SK-N-SH treated with all-trans-retinoic acid at 6 μM for 48 hours (cell line): Measurements from ENCODE around the gene COBL.

Experiments
- ATAC-seq: fragments of 200-7000 bp; cut with Tn5 transposase; 3 replicates; pipeline ENCODE4 v1.9.1; 2020; ENCODE audit warnings: mild to moderate bottlenecking, moderate library complexity
- ARNTL ChIP-seq: fragments of 450-650 bp; formaldehyde crosslinking; IDR thresholded peaks from 2 replicates; pipeline ENCODE4 v1.5.0; 2020; ENCODE audit warnings: low read depth, mild to moderate bottlenecking, moderate library complexity, borderline replicate concordance
- BACH2 ChIP-seq: fragments of 250-450 bp; sonication (Bioruptor Pico); IDR thresholded peaks from 2 replicates; pipeline ENCODE4 v1.9.0; 2021; ENCODE audit warnings: mild to moderate bottlenecking, borderline replicate concordance
- CREB5 ChIP-seq: fragments of 250-450 bp; sonication (Bioruptor Pico); IDR thresholded peaks from 2 replicates; pipeline ENCODE4 v1.5.1; 2020; ENCODE audit warnings: low read depth, mild to moderate bottlenecking, moderate library complexity
- CSDC2 ChIP-seq: fragments of 250-450 bp; sonication (Bioruptor Pico); IDR thresholded peaks from 2 replicates; pipeline ENCODE4 v1.5.0; 2020; ENCODE audit warnings: mild to moderate bottlenecking, moderate library complexity
- CSRNP3 ChIP-seq: fragments of 250-450 bp; sonication (Bioruptor Pico); IDR thresholded peaks from 2 replicates; pipeline ENCODE4 v1.5.1; 2021; ENCODE audit warnings: mild to moderate bottlenecking, moderate library complexity
- ESRRG ChIP-seq: fragments of 250-450 bp; sonication (Bioruptor Pico); IDR thresholded peaks from 2 replicates; pipeline ENCODE4 v1.6.1; 2021; ENCODE audit warnings: mild to moderate bottlenecking
- GLIS3 ChIP-seq: fragments of 250-450 bp; sonication (Bioruptor Pico); IDR thresholded peaks from 2 replicates; pipeline ENCODE4 v1.5.0; 2020; ENCODE audit warnings: mild to moderate bottlenecking, moderate library complexity
- ISL1 ChIP-seq: fragments of 250-450 bp; sonication (Bioruptor Pico); IDR thresholded peaks from 2 replicates; pipeline ENCODE4 v2.1.2; 2022; ENCODE audit warnings: mild to moderate bottlenecking, moderate library complexity
- POU6F1 ChIP-seq: fragments of 250-450 bp; sonication (Bioruptor Pico); IDR thresholded peaks from 2 replicates; pipeline ENCODE4 v1.8.0; 2021; ENCODE audit warnings: low read depth, mild to moderate bottlenecking, moderate library complexity, borderline replicate concordance
- PPARA ChIP-seq: fragments of 250-450 bp; sonication (Bioruptor Pico); IDR thresholded peaks from 2 replicates; pipeline ENCODE4 v1.5.0; 2020; ENCODE audit warnings: mild to moderate bottlenecking, borderline replicate concordance
- RARB ChIP-seq: fragments of 250-450 bp; sonication (Bioruptor Pico); IDR thresholded peaks from 2 replicates; pipeline ENCODE4 v1.8.0; 2021; ENCODE audit warnings: mild to moderate bottlenecking, moderate library complexity
- SNAI2 ChIP-seq: fragments of 250-450 bp; sonication (Bioruptor Pico); IDR thresholded peaks from 2 replicates; pipeline ENCODE4 v1.5.0; 2020; ENCODE audit warnings: mild to moderate bottlenecking, moderate library complexity
- TCF4 ChIP-seq: fragments of 250-450 bp; sonication (Bioruptor Pico); IDR thresholded peaks from 2 replicates; pipeline ENCODE4 v1.8.0; 2021; ENCODE audit warnings: mild to moderate bottlenecking, moderate library complexity, borderline replicate concordance
- ZC3H10 ChIP-seq: fragments of 250-450 bp; sonication (Bioruptor Pico); IDR thresholded peaks from 2 replicates; pipeline ENCODE4 v1.5.1; 2021; ENCODE audit warnings: mild to moderate bottlenecking, moderate library complexity
- ZFP3 ChIP-seq: fragments of 250-450 bp; sonication (Bioruptor Pico); IDR thresholded peaks from 2 replicates; pipeline ENCODE4 v1.5.0; 2020; ENCODE audit warnings: mild to moderate bottlenecking, moderate library complexity
- ZNF565 ChIP-seq: fragments of 450-650 bp; formaldehyde crosslinking; conservative IDR thresholded peaks from 2 replicates; pipeline ENCODE4 v1.5.0; 2020; ENCODE audit warnings: low read depth, mild to moderate bottlenecking, moderate library complexity
- ZNF70 ChIP-seq: fragments of 450-650 bp; formaldehyde crosslinking; IDR thresholded peaks from 2 replicates; pipeline ENCODE4 v1.5.0; 2020; ENCODE audit warnings: mild to moderate bottlenecking, moderate library complexity
- TF ChIP-seq, protein P1 (sequence below): fragments of 250-450 bp; sonication (Bioruptor Pico); IDR thresholded peaks from 2 replicates; pipeline ENCODE4 v1.5.0; 2020; ENCODE audit warnings: mild to moderate bottlenecking, moderate library complexity

COBL gene

GRCh38 chr7:51082096-51082840, 234.3 kb downstream of the COBL start:
- no peak for TF ChIP-seq PPARA (CRISPR knock-in tag)
- no peak for TF ChIP-seq SNAI2 (CRISPR knock-in tag)
- no peak for TF ChIP-seq POU6F1 (CRISPR knock-in tag)
- TF ChIP-seq CREB5 (CRISPR knock-in tag): no peak
- no peak for TF ChIP-seq RARB (CRISPR knock-in tag)
- TF ChIP-seq ZFP3 (CRISPR knock-in tag): no peak
- TF ChIP-seq ZNF70 (CRISPR knock-in tag): no peak
- no peak for TF ChIP-seq ESRRG (CRISPR knock-in tag)
- TF ChIP-seq ZC3H10 (CRISPR knock-in tag): no peak
- TF ChIP-seq, protein P1, sequence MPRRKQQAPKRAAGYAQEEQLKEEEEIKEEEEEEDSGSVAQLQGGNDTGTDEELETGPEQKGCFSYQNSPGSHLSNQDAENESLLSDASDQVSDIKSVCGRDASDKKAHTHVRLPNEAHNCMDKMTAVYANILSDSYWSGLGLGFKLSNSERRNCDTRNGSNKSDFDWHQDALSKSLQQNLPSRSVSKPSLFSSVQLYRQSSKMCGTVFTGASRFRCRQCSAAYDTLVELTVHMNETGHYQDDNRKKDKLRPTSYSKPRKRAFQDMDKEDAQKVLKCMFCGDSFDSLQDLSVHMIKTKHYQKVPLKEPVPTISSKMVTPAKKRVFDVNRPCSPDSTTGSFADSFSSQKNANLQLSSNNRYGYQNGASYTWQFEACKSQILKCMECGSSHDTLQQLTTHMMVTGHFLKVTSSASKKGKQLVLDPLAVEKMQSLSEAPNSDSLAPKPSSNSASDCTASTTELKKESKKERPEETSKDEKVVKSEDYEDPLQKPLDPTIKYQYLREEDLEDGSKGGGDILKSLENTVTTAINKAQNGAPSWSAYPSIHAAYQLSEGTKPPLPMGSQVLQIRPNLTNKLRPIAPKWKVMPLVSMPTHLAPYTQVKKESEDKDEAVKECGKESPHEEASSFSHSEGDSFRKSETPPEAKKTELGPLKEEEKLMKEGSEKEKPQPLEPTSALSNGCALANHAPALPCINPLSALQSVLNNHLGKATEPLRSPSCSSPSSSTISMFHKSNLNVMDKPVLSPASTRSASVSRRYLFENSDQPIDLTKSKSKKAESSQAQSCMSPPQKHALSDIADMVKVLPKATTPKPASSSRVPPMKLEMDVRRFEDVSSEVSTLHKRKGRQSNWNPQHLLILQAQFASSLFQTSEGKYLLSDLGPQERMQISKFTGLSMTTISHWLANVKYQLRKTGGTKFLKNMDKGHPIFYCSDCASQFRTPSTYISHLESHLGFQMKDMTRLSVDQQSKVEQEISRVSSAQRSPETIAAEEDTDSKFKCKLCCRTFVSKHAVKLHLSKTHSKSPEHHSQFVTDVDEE: no peak
- TF ChIP-seq TCF4 (CRISPR knock-in tag): no peak
- ATAC-seq: peak; percentile 35; the same call in 1 of the 3 replicates

DNA sequence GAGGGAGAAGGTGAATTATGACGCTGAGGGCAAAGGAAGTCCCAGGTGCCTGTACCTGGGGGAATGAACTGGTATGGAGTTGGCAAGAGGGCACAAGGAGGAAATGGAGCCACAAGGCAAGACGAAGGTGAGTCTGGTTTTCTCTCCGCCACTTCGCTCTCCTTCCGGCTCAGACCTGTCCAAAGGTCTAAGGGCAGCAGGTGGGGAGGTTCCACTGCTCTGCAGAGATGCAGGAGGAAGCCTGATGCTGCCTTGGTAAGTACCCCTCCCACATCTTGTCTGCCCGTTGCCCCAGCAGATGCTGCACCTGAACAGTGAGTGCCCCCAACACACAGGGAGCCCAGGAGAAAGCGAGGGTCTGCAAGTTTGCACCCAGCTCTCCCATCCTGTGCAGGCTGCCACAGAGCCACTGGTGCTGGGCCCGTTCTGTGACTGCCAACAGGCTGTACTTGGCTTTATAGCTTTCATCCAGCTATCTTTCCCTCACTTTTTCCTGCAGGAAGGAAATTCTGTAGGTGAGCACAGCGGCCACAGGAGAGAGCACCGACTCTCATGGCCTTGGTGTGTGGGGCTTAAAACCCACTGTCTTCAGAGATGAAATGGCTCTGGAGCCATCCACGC, 235.2 kb downstream of the COBL start:
- no peak for ATAC-seq
- TF ChIP-seq RARB (CRISPR knock-in tag) (no peak), BACH2 (no peak), ISL1 (CRISPR knock-in tag) (no peak), TCF4 (CRISPR knock-in tag) (no peak), CSRNP3 (no peak), ARNTL (CRISPR knock-in tag) (no peak), ZNF565 (no peak), CSDC2 (CRISPR knock-in tag) (no peak), CREB5 (CRISPR knock-in tag) (no peak), SNAI2 (CRISPR knock-in tag) (no peak), ZC3H10 (CRISPR knock-in tag) (no peak), GLIS3 (CRISPR knock-in tag) (no peak), ZFP3 (CRISPR knock-in tag) (no peak), PPARA (CRISPR knock-in tag) (no peak)
- TF ChIP-seq, protein P1: no peak
